Fibroblast of lung (primary cell): ENCODE measurements around the gene ABL1. TPM values are rescaled to one million over a fixed set of nuclear protein-coding genes. Genes with fewer than 3 reads are reported as not detected.
"Not testable (repeated sequence)": the region's sequence is repeated elsewhere in the genome, so short reads cannot be mapped to it uniquely, and the experiment has no call there.

ENCODE experiments used
- DNase-seq, 2 donors: peaks; one replicate each; pipeline versions ENCODE4 v3.0.0 to v3.0.0-alpha.2; 2010; ENCODE audit warnings: low read depth in 2 of 2
- H2AFZ ChIP-seq: 2 replicates; pipeline ENCODE4 v1.5.1; 2012; ENCODE audit warnings: low read length, control low read depth, inconsistent platforms
- H3K27ac ChIP-seq: 2 replicates; pipeline ENCODE4 v1.5.1; 2011; ENCODE audit warnings: low read length, control low read depth; ENCODE audit not compliant: insufficient read depth
- H3K27me3 ChIP-seq: 2 replicates; pipeline ENCODE4 v1.5.1; 2011; ENCODE audit warnings: mild to moderate bottlenecking, low read length; ENCODE audit not compliant: control insufficient read depth, insufficient read depth
- H3K36me3 ChIP-seq: 2 replicates; pipeline ENCODE4 v1.5.1; 2011; ENCODE audit warnings: low read length; ENCODE audit not compliant: control insufficient read depth, insufficient read depth
- H3K4me1 ChIP-seq: 2 replicates; pipeline ENCODE4 v1.5.1; 2011; ENCODE audit warnings: low read length; ENCODE audit not compliant: control insufficient read depth, insufficient read depth; ENCODE audit errors: extremely low read depth
- H3K4me2 ChIP-seq: 2 replicates; pipeline ENCODE4 v1.5.1; 2011; ENCODE audit warnings: low read length, control low read depth; ENCODE audit not compliant: insufficient read depth; ENCODE audit errors: extremely low read depth
- H3K4me3 ChIP-seq, 4 experiments: fragments of 200-600 bp in 1 of 4; sonication (generic) in 1 of 4; replicated peaks in 1 of 4; 2 replicates each; pipeline ENCODE4 v1.5.1; 2011 to 2016; ENCODE audit warnings: low read length in 4 of 4, low read depth in 3 of 4, mild to moderate bottlenecking in 3 of 4, control low read depth in 2 of 4, inconsistent platforms in 1 of 4, mixed read lengths in 1 of 4; ENCODE audit not compliant: insufficient read depth in 1 of 4; ENCODE audit errors: control extremely low read depth in 1 of 4
- H3K79me2 ChIP-seq: 2 replicates; pipeline ENCODE4 v1.5.1; 2012; ENCODE audit warnings: mild to moderate bottlenecking, low read length, inconsistent platforms; ENCODE audit not compliant: control insufficient read depth, insufficient read depth
- H3K9ac ChIP-seq: 2 replicates; pipeline ENCODE4 v1.5.1; 2011; ENCODE audit warnings: mild to moderate bottlenecking, low read length, control low read depth; ENCODE audit not compliant: insufficient read depth
- H3K9me3 ChIP-seq: 2 replicates; pipeline ENCODE4 v1.5.1; 2012; ENCODE audit warnings: low read depth, low read length; ENCODE audit not compliant: control insufficient read depth, insufficient read depth
- H4K20me1 ChIP-seq: 2 replicates; pipeline ENCODE4 v1.5.1; 2011; ENCODE audit warnings: low read length; ENCODE audit not compliant: control insufficient read depth, insufficient read depth; ENCODE audit errors: extremely low read depth
- CTCF ChIP-seq, 2 donors: IDR thresholded peaks in 1 of 2; conservative IDR thresholded peaks in 1 of 2; 1 replicate in 1 of 2; 2 replicates in 1 of 2; pipeline ENCODE4 v1.5.1; 2011 to 2012; ENCODE audit warnings: low read length in 2 of 2, control low read depth in 1 of 2, inconsistent platforms in 1 of 2, low read depth in 1 of 2, mild to moderate bottlenecking in 1 of 2
- EZH2 ChIP-seq: IDR thresholded peaks from 2 replicates; pipeline ENCODE4 v1.5.1; 2012; ENCODE audit warnings: low read length, control low read depth, mild to moderate bottlenecking; ENCODE audit errors: missing control alignments
- polyA plus RNA-seq, 2 donors: library from polyadenylated mRNA; depleted of rRNA in 1 of 2; stranded (reverse) in 1 of 2; unstranded in 1 of 2; fragments of >200 nt; gene quantifications; 2 replicates each; pipeline ENCODE4 v1.2.1, GENCODE V29; 2011 to 2012; ENCODE audit warnings: missing spikeins in 1 of 2
- total RNA-seq: library from RNA; depleted of rRNA; stranded (reverse); fragments of >200 nt; gene quantifications from 2 replicates; pipeline ENCODE4 v1.2.1, GENCODE V29; 2014

The ABL1 gene
- total and polyA plus RNA-seq, 2 donors (not counting 1 experiment from before 2014, with no cell fraction given), result 46.6 to 65.4 TPM

- H3K36me3 ChIP-seq, result no peaks in the 10 kb centered on the region
- TF ChIP-seq CTCF (conservative IDR thresholded peaks at IDR 0.05 in 1 of 2, IDR thresholded peaks at IDR 0.05 in 1 of 2; ENCODE audit: low read depth in 1 of 2, low read length in 2 of 2) (no peak), EZH2 (no peak)
- no peaks in the 10 kb centered on the region for H3K79me2 ChIP-seq
- peaks cover 13% of the 10 kb centered on the region for H3K4me1 ChIP-seq
- no peaks in the 10 kb centered on the region for H3K9me3 ChIP-seq
- H2AFZ ChIP-seq, result no peak overlapping the region
- H3K4me2 ChIP-seq, result no peak overlapping the region
- H4K20me1 ChIP-seq, result no peaks in the 10 kb centered on the region
- no peak for DNase-seq
- H3K27me3 ChIP-seq, result no peaks in the 10 kb centered on the region
- no peak overlapping the region for H3K9ac ChIP-seq
- no peak overlapping the region for H3K27ac ChIP-seq
- H3K4me3 ChIP-seq, result no peak overlapping the region
Measured at GRCh38 chr9:130908878-130909355, 73.9 kb downstream of the ABL1 start.

- not testable (repeated sequence) for H4K20me1 ChIP-seq, H3K9ac ChIP-seq, DNase-seq, H3K79me2 ChIP-seq, H3K4me2 ChIP-seq, H3K36me3 ChIP-seq, H3K27me3 ChIP-seq, H3K27ac ChIP-seq, H3K9me3 ChIP-seq, H2AFZ ChIP-seq, H3K4me3 ChIP-seq
- H3K4me1 ChIP-seq, result peaks cover 13% of the 10 kb centered on the region
Measured at GRCh38 chr9:130910041-130910440, 75.0 kb downstream of the ABL1 start.

- not testable (repeated sequence) for H3K27ac ChIP-seq, H3K4me3 ChIP-seq, H3K9ac ChIP-seq, H2AFZ ChIP-seq, H3K9me3 ChIP-seq, H3K79me2 ChIP-seq, H3K4me2 ChIP-seq, H3K27me3 ChIP-seq, DNase-seq, H3K36me3 ChIP-seq, H4K20me1 ChIP-seq
- peaks cover 13% of the 10 kb centered on the region for H3K4me1 ChIP-seq
Measured at GRCh38 chr9:130910670-130911069, 75.6 kb downstream of the ABL1 start.

GRCh38 chr9:130911254-130912049 lies 76.4 kb downstream of the ABL1 start:
- no peak overlapping the region for H3K9ac ChIP-seq
- H3K27me3 ChIP-seq, result no peaks in the 10 kb centered on the region
- no peaks in the 10 kb centered on the region for H3K79me2 ChIP-seq
- no peaks in the 10 kb centered on the region for H3K9me3 ChIP-seq
- no peak overlapping the region for H2AFZ ChIP-seq
- H3K4me2 ChIP-seq, result no peak overlapping the region
- H3K4me3 ChIP-seq, result no peak overlapping the region
- DNase-seq, result no peak
- H4K20me1 ChIP-seq, result no peaks in the 10 kb centered on the region
- H3K36me3 ChIP-seq, result no peaks in the 10 kb centered on the region
- no peak overlapping the region for H3K27ac ChIP-seq
- peaks cover 13% of the 10 kb centered on the region for H3K4me1 ChIP-seq
- TF ChIP-seq EZH2 (no peak), CTCF (conservative IDR thresholded peaks at IDR 0.05 in 1 of 2, IDR thresholded peaks at IDR 0.05 in 1 of 2; ENCODE audit: low read depth in 1 of 2, low read length in 2 of 2) (no peak)
